B cell (primary cell): ENCODE measurements around the gene HS1BP3. TPM values are rescaled to one million over a fixed set of nuclear protein-coding genes. Genes with fewer than 3 reads are reported as not detected.

ENCODE experiments used
- ATAC-seq: fragments of 200-7000 bp; cut with Tn5 transposase; one replicate; pipeline ENCODE4 v1.10.0; 2021; ENCODE audit warnings: low read depth, mild to moderate bottlenecking, moderate number of reproducible peaks, moderate library complexity
- CTCF ChIA-PET: fragments of 350-600 bp; sonication (Branson Sonifier 250); formaldehyde crosslinking; loops from one replicate; lab custom pipeline; 2021; ENCODE audit warnings: antibody characterized with exemption, inconsistent platforms; lab: Charles Lee
- POLR2A ChIA-PET: fragments of 350-600 bp; sonication (Branson Sonifier 250); formaldehyde crosslinking; loops from one replicate; lab custom pipeline; 2021; ENCODE audit warnings: antibody characterized with exemption; lab: Charles Lee
- DNase-seq: peaks from one replicate; pipeline ENCODE4 v3.0.0; 2013
- H2AFZ ChIP-seq: 2 replicates; pipeline ENCODE4 v1.6.1; 2012; ENCODE audit warnings: mild to moderate bottlenecking, low read depth, low read length; ENCODE audit not compliant: insufficient read depth, poor library complexity, severe bottlenecking
- H3K27ac ChIP-seq, 2 donors: 1 replicate in 1 of 2; 2 replicates in 1 of 2; pipeline ENCODE4 v1.5.1; 2012 to 2013; ENCODE audit warnings: low read length in 2 of 2, mild to moderate bottlenecking in 2 of 2, moderate library complexity in 1 of 2
- H3K27me3 ChIP-seq, 4 experiments: fragments of 200-600 bp in 1 of 4; sonication (generic) in 1 of 4; replicated peaks in 1 of 4; 1 replicate in 2 of 4; 2 replicates in 2 of 4; pipeline versions ENCODE4 v1.6.1 to v1.7.0; 2013 to 2016; ENCODE audit warnings: low read length in 3 of 4, mild to moderate bottlenecking in 2 of 4, mixed read lengths in 1 of 4, moderate library complexity in 1 of 4; ENCODE audit not compliant: insufficient read depth in 4 of 4, control insufficient read depth in 3 of 4; ENCODE audit errors: control extremely low read depth in 1 of 4
- H3K36me3 ChIP-seq, 2 experiments: replicated peaks in 1 of 2; 1 replicate in 1 of 2; 2 replicates in 1 of 2; pipeline versions ENCODE4 v1.6.1 to v1.7.1; 2013; ENCODE audit warnings: low read length in 1 of 2; ENCODE audit not compliant: insufficient read depth in 2 of 2, control insufficient read depth in 1 of 2; ENCODE audit errors: control extremely low read depth in 1 of 2, extremely low read depth in 1 of 2
- H3K4me1 ChIP-seq, 2 donors: fragments of 200-600 bp in 1 of 2; sonication (generic) in 1 of 2; 1 replicate in 1 of 2; 2 replicates in 1 of 2; pipeline versions ENCODE4 v1.5.1 to v1.6.1; 2013 to 2017; ENCODE audit warnings: low read length in 2 of 2; ENCODE audit not compliant: control insufficient read depth in 2 of 2, insufficient read depth in 2 of 2
- H3K4me2 ChIP-seq: replicated peaks from 2 replicates; pipeline ENCODE3; 2012; ENCODE audit warnings: mild to moderate bottlenecking, low read depth, low read length; ENCODE audit not compliant: poor library complexity, severe bottlenecking
- H3K4me3 ChIP-seq, 5 experiments: fragments of 200-600 bp in 1 of 5; sonication (generic) in 1 of 5; 1 replicate in 3 of 5; 2 replicates in 2 of 5; pipeline versions ENCODE4 v1.5.1 to v1.7.0; 2011 to 2016; ENCODE audit warnings: low read length in 4 of 5, mild to moderate bottlenecking in 4 of 5, low read depth in 2 of 5, control low read depth in 1 of 5, moderate library complexity in 1 of 5; ENCODE audit not compliant: insufficient read depth in 1 of 5; ENCODE audit errors: control extremely low read depth in 1 of 5, extremely low read depth in 1 of 5
- H3K79me2 ChIP-seq: fragments of 200-600 bp; sonication (generic); one replicate; pipeline ENCODE4 v1.6.0; 2016; ENCODE audit warnings: low read length; ENCODE audit not compliant: control insufficient read depth, insufficient read depth
- H3K9ac ChIP-seq: fragments of 200-600 bp; sonication (generic); 2 replicates; pipeline ENCODE4 v1.6.1; 2017; ENCODE audit warnings: mild to moderate bottlenecking, low read length, moderate library complexity
- H3K9me3 ChIP-seq, 3 donors: one replicate each; pipeline versions ENCODE4 v1.6.1 to v1.7.1; 2013; ENCODE audit warnings: low read length in 2 of 3; ENCODE audit not compliant: control insufficient read depth in 2 of 3, insufficient read depth in 1 of 3; ENCODE audit errors: control extremely low read depth in 1 of 3
- H4K20me1 ChIP-seq: 2 replicates; pipeline ENCODE4 v1.6.0; 2012; ENCODE audit warnings: mild to moderate bottlenecking, low read length; ENCODE audit not compliant: insufficient read depth, control insufficient read depth, poor library complexity, severe bottlenecking
- H3K27ac Mint-ChIP-seq: one replicate; pipeline ENCODE4 v1.8.0; 2021; ENCODE audit warnings: mixed read lengths
- H3K27me3 Mint-ChIP-seq: one replicate; pipeline ENCODE4 v1.8.0; 2021; ENCODE audit warnings: mixed read lengths
- H3K4me1 Mint-ChIP-seq: one replicate; pipeline ENCODE4 v1.8.0; 2021; ENCODE audit warnings: mixed read lengths
- H3K4me3 Mint-ChIP-seq: one replicate; pipeline ENCODE4 v1.8.0; 2021; ENCODE audit warnings: mixed read lengths
- H3K9me3 Mint-ChIP-seq: one replicate; pipeline ENCODE4 v1.8.0; 2022; ENCODE audit warnings: mixed read lengths; ENCODE audit not compliant: insufficient read depth
- CTCF ChIP-seq: fragments of 200-600 bp; IDR thresholded peaks from one replicate; pipeline ENCODE4 v1.8.0; 2022; ENCODE audit warnings: antibody characterized with exemption, mild to moderate bottlenecking
- EZH2 ChIP-seq: IDR thresholded peaks from 2 replicates; pipeline ENCODE4 v1.6.1; 2012; ENCODE audit warnings: borderline replicate concordance, low read depth, mild to moderate bottlenecking, moderate library complexity, low read length; ENCODE audit not compliant: insufficient read depth, poor library complexity, severe bottlenecking
- WGBS: methylation state at CpG from one replicate; pipeline ENCODE4 v1.1.5; 2013; ENCODE audit warnings: missing lambda C conversion rate; ENCODE audit not compliant: insufficient coverage; 5-methylcytosine and 5-hydroxymethylcytosine counted together
- intact Hi-C: fragments of 100-400 bp; cut with micrococcal nuclease; formaldehyde crosslinking; loops from one replicate; pipeline ENCODE4 v1.10.0; 2022
- polyA plus RNA-seq: library from polyadenylated mRNA; depleted of rRNA; stranded (reverse); fragments of >200 nt; gene quantifications from 2 replicates; pipeline ENCODE4 v1.2.3, GENCODE V29; 2012
- total RNA-seq, 2 donors: library from RNA; stranded (reverse); fragments of 120-200 nt in 1 of 2; gene quantifications; 1 replicate in 1 of 2; 2 replicates in 1 of 2; pipeline versions ENCODE4 v1.2.3 to v1.2.4, GENCODE V29; 2013 to 2022

HS1BP3 gene
- total and polyA plus RNA-seq, 2 donors (not counting 1 experiment from before 2014, with no cell fraction given), result 27.8 to 28.7 TPM

GRCh38 chr2:20633794-20634506 lies 16.9 kb downstream of the HS1BP3 start:
- Mint-ChIP-seq H3K9me3 (no peaks in the 10 kb centered on the region), H3K4me3 (no peak overlapping the region), H3K27ac (no peak overlapping the region), H3K4me1 (peaks cover 11% of the 10 kb centered on the region), H3K27me3 (no peaks in the 10 kb centered on the region)
- whole genome bisulfite sequencing, result 83% methylated on average over 18 of the region's 18 CpGs
- peak; percentile 31 for ATAC-seq
- Histone ChIP-seq H3K79me2 (peaks cover 6% of the 10 kb centered on the region), H3K27me3 (no peaks in the 10 kb centered on the region), H3K9ac (no peak overlapping the region), H2AFZ (no peak overlapping the region), H3K27ac (no peak overlapping the region), H3K36me3 (peaks cover 0 to 28% of the 10 kb centered on the region in 2 experiments), H3K4me1 (peaks cover 0 to 2% of the 10 kb centered on the region in 2 donors), H3K4me2 (peak overlapping the region; percentile 19), H3K4me3 (no peak overlapping the region), H4K20me1 (peaks cover 14% of the 10 kb centered on the region), H3K9me3 (no peaks in the 10 kb centered on the region)
- no peak for TF ChIP-seq CTCF
- no peak for TF ChIP-seq EZH2
- ChIA-PET CTCF (interaction anchor here (0.7 to 5.6 kb wide), 15 partner anchors 8 to 255 kb away, joined by 3 to 50 read pairs (median 4); partner anchors contain the start of genes HS1BP3 and RHOB), POLR2A (no interaction called here)
- DNase-seq, result no peak
- intact Hi-C loops, result no loop called here

- Histone ChIP-seq H3K4me2 (no peak overlapping the region), H3K4me1 (peaks cover 0 to 2% of the 10 kb centered on the region in 2 donors), H3K27ac (no peak overlapping the region), H3K9ac (no peak overlapping the region), H3K36me3 (peaks cover 0 to 22% of the 10 kb centered on the region in 2 experiments), H3K9me3 (no peaks in the 10 kb centered on the region), H3K79me2 (peaks cover 6% of the 10 kb centered on the region), H3K27me3 (no peaks in the 10 kb centered on the region), H3K4me3 (no peak overlapping the region), H2AFZ (no peak overlapping the region), H4K20me1 (peaks cover 14% of the 10 kb centered on the region)
- no peak for DNase-seq
- CTCF ChIA-PET, result interaction anchor here (1.3 to 5.6 kb wide), 5 partner anchors 9 to 221 kb away, joined by 3 to 50 read pairs (median 30); partner anchors contain the start of gene RHOB
- no peak for ATAC-seq
- Mint-ChIP-seq H3K27me3 (no peaks in the 10 kb centered on the region), H3K4me1 (peaks cover 11% of the 10 kb centered on the region), H3K4me3 (no peak overlapping the region), H3K9me3 (no peaks in the 10 kb centered on the region), H3K27ac (no peak overlapping the region)
- intact Hi-C loops, result no loop called here
- POLR2A ChIA-PET, result no interaction called here
- 85% methylated on average over 3 of the region's 4 CpGs for WGBS
- no peak for TF ChIP-seq CTCF
- no peak for TF ChIP-seq EZH2
These were observed 17.9 kb downstream of the HS1BP3 start for GRCh38 chr2:20633001-20633400.
